ENCODE measurements around the gene PGR.

PGR gene

DNA sequence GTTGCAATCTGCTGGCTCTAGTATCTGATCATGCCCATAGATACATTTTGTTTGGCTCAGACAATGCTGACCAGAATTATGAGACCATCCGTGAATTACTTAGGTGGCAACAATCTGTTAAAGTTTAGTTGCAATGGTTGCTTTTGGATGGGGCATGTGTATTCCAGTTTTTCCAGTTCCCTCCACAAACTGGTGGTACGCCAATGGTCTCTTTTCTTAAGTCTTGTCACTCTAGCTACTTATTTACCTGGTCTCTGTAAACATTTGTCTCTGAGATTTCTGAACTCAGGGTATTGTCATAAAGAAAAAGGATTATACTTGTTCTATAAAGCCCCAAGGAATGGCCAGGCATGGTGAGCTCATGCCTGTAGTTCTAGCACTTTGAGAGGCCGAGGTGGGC, 65.9 kb downstream of the PGR start:
- no peaks in the 10 kb centered on the region for H3K27me3 ChIP-seq (replicated peaks; ENCODE audit: control insufficient read depth, insufficient read depth, low read length)
- H3K9me3 ChIP-seq (ENCODE audit: control insufficient read depth, low read length) = no peaks in the 10 kb centered on the region
- no peaks in the 10 kb centered on the region for H3K36me3 ChIP-seq (ENCODE audit: control insufficient read depth, insufficient read depth, low read length, severe bottlenecking)
- no peak for DNase-seq (ENCODE audit: low read depth)
- H3K9ac ChIP-seq (ENCODE audit: low read length) = no peak overlapping the region
- H3K4me1 ChIP-seq (ENCODE audit: control insufficient read depth, insufficient read depth, low read length) = no peaks in the 10 kb centered on the region
- H3K4me3 ChIP-seq (ENCODE audit: low read length) = no peak overlapping the region

DNA sequence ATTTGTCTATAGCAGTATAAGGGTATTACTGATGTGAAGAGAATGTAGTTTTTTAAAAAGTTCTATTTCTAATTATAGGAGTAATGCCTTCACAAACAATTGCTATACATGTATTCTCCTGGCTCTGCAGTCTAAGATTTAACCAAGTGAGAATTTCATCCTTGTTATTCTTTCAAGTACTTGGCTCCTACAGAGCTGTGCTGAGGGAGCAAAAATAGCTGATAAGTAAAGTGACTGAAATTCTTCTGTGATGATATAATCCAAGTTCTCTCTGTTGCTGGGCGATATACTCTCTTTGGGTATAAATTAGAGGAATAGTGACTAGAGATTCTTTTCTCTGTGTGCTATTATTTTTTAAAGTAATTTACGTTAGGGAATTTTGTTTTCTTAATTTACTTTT, 68.0 kb downstream of the PGR start:
- DNase-seq (ENCODE audit: low read depth) = peak; percentile 2
- H3K9me3 ChIP-seq (ENCODE audit: control insufficient read depth, low read length) = no peaks in the 10 kb centered on the region
- H3K9ac ChIP-seq (ENCODE audit: low read length) = no peak overlapping the region
- H3K36me3 ChIP-seq (ENCODE audit: control insufficient read depth, insufficient read depth, low read length, severe bottlenecking) = no peaks in the 10 kb centered on the region
- no peaks in the 10 kb centered on the region for H3K4me1 ChIP-seq (ENCODE audit: control insufficient read depth, insufficient read depth, low read length)
- no peak overlapping the region for H3K4me3 ChIP-seq (ENCODE audit: low read length)
- no peaks in the 10 kb centered on the region for H3K27me3 ChIP-seq (replicated peaks; ENCODE audit: control insufficient read depth, insufficient read depth, low read length)

DNA sequence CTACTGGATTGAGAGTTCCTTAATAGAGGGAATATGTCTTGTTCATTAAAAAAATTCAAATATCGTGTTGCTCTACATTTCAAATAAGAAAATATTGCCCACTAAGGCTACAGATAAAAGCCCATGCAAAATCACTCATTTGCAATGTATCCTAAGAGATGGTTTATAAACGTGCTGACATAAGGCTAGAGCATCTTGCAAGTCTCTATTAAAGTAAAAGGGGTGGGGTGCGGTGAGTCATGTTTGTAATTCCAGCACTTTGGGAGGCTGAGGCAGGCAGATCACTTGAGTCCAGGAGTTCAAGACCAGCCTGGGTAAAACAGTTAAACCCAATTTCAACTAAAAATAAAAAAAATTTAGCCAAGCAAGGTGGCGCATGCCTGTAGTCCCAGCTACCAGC, 70.3 kb downstream of the PGR start:
- no peaks in the 10 kb centered on the region for H3K9me3 ChIP-seq (ENCODE audit: control insufficient read depth, low read length)
- H3K36me3 ChIP-seq (ENCODE audit: control insufficient read depth, insufficient read depth, low read length, severe bottlenecking) = no peaks in the 10 kb centered on the region
- DNase-seq (ENCODE audit: low read depth) = no peak
- no peak overlapping the region for H3K4me3 ChIP-seq (ENCODE audit: low read length)
- H3K27me3 ChIP-seq (replicated peaks; ENCODE audit: control insufficient read depth, insufficient read depth, low read length) = no peaks in the 10 kb centered on the region
- no peak overlapping the region for H3K9ac ChIP-seq (ENCODE audit: low read length)
- H3K4me1 ChIP-seq (ENCODE audit: control insufficient read depth, insufficient read depth, low read length) = no peaks in the 10 kb centered on the region

DNA sequence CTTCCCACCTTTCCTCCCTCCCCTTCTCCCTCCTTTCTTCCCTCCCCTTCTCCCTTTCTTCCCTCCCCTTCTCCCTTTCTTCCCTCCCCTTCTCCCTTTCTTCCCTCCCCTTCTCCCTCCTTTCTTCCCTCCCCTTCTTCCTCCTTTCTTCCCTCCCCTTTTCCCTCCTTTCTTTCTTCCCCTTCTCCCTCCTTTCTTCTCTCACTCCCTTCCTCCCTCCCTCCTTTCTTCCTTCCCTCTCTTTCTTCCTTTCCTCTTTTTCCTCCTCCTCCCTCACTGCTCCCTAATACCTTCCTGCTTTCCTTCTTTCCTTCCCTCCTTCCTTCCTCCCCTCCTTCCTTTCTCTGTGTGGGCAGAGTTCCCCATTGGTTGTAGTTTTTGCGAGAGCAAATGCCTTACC, 76.1 kb downstream of the PGR start:
- H3K9me3 ChIP-seq (ENCODE audit: control insufficient read depth, low read length) = no peaks in the 10 kb centered on the region
- no peaks in the 10 kb centered on the region for H3K4me1 ChIP-seq (ENCODE audit: control insufficient read depth, insufficient read depth, low read length)
- H3K27me3 ChIP-seq (replicated peaks; ENCODE audit: control insufficient read depth, insufficient read depth, low read length) = no peaks in the 10 kb centered on the region
- H3K4me3 ChIP-seq (ENCODE audit: low read length) = no peak overlapping the region
- DNase-seq (ENCODE audit: low read depth) = no peak
- H3K36me3 ChIP-seq (ENCODE audit: control insufficient read depth, insufficient read depth, low read length, severe bottlenecking) = no peaks in the 10 kb centered on the region
- no peak overlapping the region for H3K9ac ChIP-seq (ENCODE audit: low read length)

DNA sequence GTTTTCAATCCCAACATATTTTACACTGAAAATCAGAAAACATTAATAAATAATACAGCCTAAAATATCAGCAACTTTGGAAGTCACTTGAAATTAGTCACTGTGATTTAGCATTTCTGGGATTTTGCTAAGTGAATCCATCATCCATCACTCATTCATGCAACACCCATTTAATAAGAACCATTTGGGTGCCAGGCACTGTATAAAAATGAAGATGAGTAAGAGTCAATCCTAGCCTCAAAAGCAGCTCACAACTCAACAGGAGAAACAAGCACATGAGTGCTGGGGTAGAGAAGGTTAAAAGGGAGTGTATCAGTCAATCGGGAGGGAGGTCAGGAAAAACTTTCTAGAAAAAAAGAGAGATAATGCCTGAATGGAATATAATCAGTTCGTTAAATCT, 77.9 kb downstream of the PGR start:
- no peak overlapping the region for H3K4me3 ChIP-seq (ENCODE audit: low read length)
- no peak for DNase-seq (ENCODE audit: low read depth)
- H3K4me1 ChIP-seq (ENCODE audit: control insufficient read depth, insufficient read depth, low read length) = no peaks in the 10 kb centered on the region
- H3K36me3 ChIP-seq (ENCODE audit: control insufficient read depth, insufficient read depth, low read length, severe bottlenecking) = no peaks in the 10 kb centered on the region
- H3K9ac ChIP-seq (ENCODE audit: low read length) = no peak overlapping the region
- no peaks in the 10 kb centered on the region for H3K27me3 ChIP-seq (replicated peaks; ENCODE audit: control insufficient read depth, insufficient read depth, low read length)
- H3K9me3 ChIP-seq (ENCODE audit: control insufficient read depth, low read length) = no peaks in the 10 kb centered on the region

DNA sequence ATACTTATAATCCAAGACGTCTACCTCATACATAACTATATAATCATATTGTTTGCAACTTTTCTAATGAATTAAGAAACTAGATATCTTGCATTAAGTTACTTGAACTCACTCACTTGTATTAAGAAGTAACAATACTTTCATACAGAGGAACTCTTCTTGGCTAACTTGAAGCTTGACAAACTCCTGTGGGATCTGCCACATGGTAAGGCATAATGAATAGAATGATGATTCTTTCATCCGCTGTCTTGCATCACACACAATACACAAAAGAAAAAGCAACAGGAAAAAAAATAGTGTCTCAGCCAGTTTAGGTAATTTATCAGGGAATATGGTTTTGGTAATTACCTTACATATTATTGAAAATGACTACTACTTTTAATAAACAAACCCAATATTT, 79.8 kb downstream of the PGR start:
- Histone ChIP-seq H3K4me3 (ENCODE audit: low read length) (no peak overlapping the region), H3K9me3 (ENCODE audit: control insufficient read depth, low read length) (no peaks in the 10 kb centered on the region), H3K36me3 (ENCODE audit: control insufficient read depth, insufficient read depth, low read length, severe bottlenecking) (no peaks in the 10 kb centered on the region), H3K4me1 (ENCODE audit: control insufficient read depth, insufficient read depth, low read length) (no peaks in the 10 kb centered on the region), H3K27me3 (replicated peaks; ENCODE audit: control insufficient read depth, insufficient read depth, low read length) (no peaks in the 10 kb centered on the region), H3K9ac (ENCODE audit: low read length) (no peak overlapping the region)
- DNase-seq (ENCODE audit: low read depth) = no peak

DNA sequence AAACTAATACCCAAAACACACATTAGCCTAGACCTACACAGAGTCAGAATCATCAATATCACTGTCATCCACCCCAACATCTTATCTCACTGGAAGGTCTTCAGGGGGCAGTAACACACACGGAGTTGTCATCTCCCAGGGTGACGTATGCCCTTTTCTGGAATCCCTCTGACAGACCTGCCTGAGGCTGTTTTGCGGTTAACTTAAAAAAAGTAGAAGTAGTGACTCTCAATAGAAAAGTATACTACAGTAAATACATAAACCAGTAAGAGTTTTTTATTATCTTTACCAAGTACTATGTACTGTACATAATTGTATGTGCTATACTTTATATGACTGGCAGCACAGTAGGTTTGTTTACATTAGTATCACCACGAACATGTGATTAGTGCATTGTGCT, 80.5 kb downstream of the PGR start:
- Histone ChIP-seq H3K27me3 (replicated peaks; ENCODE audit: control insufficient read depth, insufficient read depth, low read length) (no peaks in the 10 kb centered on the region), H3K4me1 (ENCODE audit: control insufficient read depth, insufficient read depth, low read length) (no peaks in the 10 kb centered on the region), H3K4me3 (ENCODE audit: low read length) (no peak overlapping the region), H3K9ac (ENCODE audit: low read length) (no peak overlapping the region), H3K36me3 (ENCODE audit: control insufficient read depth, insufficient read depth, low read length, severe bottlenecking) (no peaks in the 10 kb centered on the region), H3K9me3 (ENCODE audit: control insufficient read depth, low read length) (no peaks in the 10 kb centered on the region)
- peak; percentile 38 for DNase-seq (ENCODE audit: low read depth)

DNA sequence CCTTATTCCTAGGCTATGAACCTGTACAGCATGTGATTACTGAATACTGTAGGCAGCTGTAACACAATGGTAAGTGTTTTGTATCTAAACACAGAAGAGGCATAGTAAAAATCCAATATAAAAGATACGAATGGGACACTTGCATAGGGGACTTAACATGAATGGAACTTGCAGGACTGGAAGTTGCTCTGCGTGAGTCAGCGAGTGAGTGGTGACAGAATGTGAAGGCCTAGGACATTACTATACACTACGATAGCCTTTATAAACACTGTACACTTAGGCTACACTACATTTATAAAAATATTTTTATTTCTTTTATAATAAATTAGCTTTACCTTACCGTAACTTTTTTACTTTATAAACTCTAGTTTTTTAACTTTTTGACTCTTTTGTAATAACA, 81.1 kb downstream of the PGR start:
- DNase-seq (ENCODE audit: low read depth) = no peak
- Histone ChIP-seq H3K4me3 (ENCODE audit: low read length) (no peak overlapping the region), H3K4me1 (ENCODE audit: control insufficient read depth, insufficient read depth, low read length) (no peaks in the 10 kb centered on the region), H3K9me3 (ENCODE audit: control insufficient read depth, low read length) (no peaks in the 10 kb centered on the region), H3K36me3 (ENCODE audit: control insufficient read depth, insufficient read depth, low read length, severe bottlenecking) (no peaks in the 10 kb centered on the region), H3K9ac (ENCODE audit: low read length) (no peak overlapping the region), H3K27me3 (replicated peaks; ENCODE audit: control insufficient read depth, insufficient read depth, low read length) (no peaks in the 10 kb centered on the region)

DNA sequence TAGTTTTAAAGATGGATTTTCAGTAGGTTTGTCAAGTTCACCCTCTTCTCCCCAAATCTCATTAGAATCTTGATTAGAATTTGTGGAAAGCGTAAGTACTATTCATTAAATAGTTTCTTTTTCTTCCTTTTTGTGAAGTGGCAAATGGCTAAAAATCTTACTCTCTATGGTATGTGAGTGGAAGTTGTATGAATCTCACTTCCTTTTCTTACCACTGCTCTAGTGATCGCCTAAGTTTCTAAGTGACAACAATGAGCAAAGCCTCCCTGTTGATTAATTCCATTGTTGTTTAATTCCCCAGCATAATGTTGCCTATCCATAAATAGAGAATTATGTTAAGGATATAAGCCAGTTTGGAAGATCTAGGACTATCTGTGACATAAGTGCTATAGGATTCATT, 82.7 kb downstream of the PGR start:
- Histone ChIP-seq H3K9me3 (ENCODE audit: control insufficient read depth, low read length) (no peaks in the 10 kb centered on the region), H3K4me1 (ENCODE audit: control insufficient read depth, insufficient read depth, low read length) (no peaks in the 10 kb centered on the region), H3K36me3 (ENCODE audit: control insufficient read depth, insufficient read depth, low read length, severe bottlenecking) (no peaks in the 10 kb centered on the region), H3K9ac (ENCODE audit: low read length) (no peak overlapping the region), H3K27me3 (replicated peaks; ENCODE audit: control insufficient read depth, insufficient read depth, low read length) (no peaks in the 10 kb centered on the region), H3K4me3 (ENCODE audit: low read length) (no peak overlapping the region)
- no peak for DNase-seq (ENCODE audit: low read depth)

DNA sequence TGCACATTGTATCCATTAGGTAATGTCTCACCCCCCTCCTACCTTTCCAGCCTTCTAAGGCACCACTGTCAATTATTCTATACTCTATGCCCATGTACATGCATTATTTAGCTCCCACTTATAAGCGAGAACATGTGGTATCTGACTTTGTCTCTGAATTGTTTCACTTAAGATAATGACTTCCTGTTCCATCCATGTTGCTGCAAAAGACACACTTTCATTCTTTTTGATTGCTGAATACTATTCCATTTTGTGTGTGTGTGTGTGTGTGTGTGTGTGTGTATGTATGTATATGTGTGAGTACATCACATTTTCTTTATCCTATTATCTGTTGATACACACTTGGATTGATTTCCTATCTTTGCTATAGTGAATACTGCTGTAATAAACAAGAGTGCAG, 84.2 kb downstream of the PGR start:
- H3K4me3 ChIP-seq (ENCODE audit: low read length) = no peak overlapping the region
- no peaks in the 10 kb centered on the region for H3K9me3 ChIP-seq (ENCODE audit: control insufficient read depth, low read length)
- DNase-seq (ENCODE audit: low read depth) = no peak
- no peaks in the 10 kb centered on the region for H3K27me3 ChIP-seq (replicated peaks; ENCODE audit: control insufficient read depth, insufficient read depth, low read length)
- H3K36me3 ChIP-seq (ENCODE audit: control insufficient read depth, insufficient read depth, low read length, severe bottlenecking) = no peaks in the 10 kb centered on the region
- H3K9ac ChIP-seq (ENCODE audit: low read length) = no peak overlapping the region
- no peaks in the 10 kb centered on the region for H3K4me1 ChIP-seq (ENCODE audit: control insufficient read depth, insufficient read depth, low read length)

DNA sequence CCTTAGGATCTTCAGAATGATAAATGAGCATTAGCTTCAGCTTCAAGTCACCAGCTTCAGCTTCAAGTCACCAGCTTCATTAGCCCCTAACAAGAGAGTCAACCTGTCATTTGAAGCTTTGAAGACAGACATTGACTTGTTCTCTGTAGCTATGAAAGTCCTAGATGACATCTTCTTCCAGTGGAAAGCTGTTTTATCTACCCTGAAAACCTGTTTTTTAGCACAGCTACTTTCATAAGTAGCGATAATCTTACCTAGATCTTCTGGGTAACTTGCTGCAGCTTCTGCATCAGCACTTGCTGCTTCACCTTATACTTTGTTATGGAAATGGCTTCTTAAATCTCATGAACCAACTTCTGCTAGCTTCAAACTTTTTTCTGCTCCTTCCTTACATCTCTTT, 85.7 kb downstream of the PGR start:
- Histone ChIP-seq H3K36me3 (ENCODE audit: control insufficient read depth, insufficient read depth, low read length, severe bottlenecking) (no peaks in the 10 kb centered on the region), H3K4me3 (ENCODE audit: low read length) (no peak overlapping the region), H3K4me1 (ENCODE audit: control insufficient read depth, insufficient read depth, low read length) (no peaks in the 10 kb centered on the region), H3K9ac (ENCODE audit: low read length) (no peak overlapping the region), H3K27me3 (replicated peaks; ENCODE audit: control insufficient read depth, insufficient read depth, low read length) (no peaks in the 10 kb centered on the region), H3K9me3 (ENCODE audit: control insufficient read depth, low read length) (no peaks in the 10 kb centered on the region)
- DNase-seq (ENCODE audit: low read depth) = no peak

DNA sequence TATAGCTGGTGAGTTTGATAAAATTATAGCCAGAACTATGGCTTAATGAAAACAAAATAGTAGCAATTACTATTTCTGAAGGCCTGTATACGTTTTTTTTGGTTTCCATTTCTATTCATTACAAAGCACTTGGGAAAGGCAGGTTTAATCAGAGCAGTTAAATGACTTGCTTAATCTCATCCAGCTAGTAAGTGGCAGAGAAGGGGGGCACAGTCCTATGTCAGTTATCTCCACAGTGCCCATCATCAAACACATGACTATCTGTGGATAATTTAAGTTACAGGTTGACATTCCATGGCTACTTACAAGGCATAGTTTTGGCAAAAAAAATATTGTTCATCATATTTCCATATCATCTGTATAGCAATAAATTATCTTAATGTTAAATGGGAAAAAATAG, 93.7 kb downstream of the PGR start:
- Histone ChIP-seq H3K27me3 (replicated peaks; ENCODE audit: control insufficient read depth, insufficient read depth, low read length) (no peaks in the 10 kb centered on the region), H3K36me3 (ENCODE audit: control insufficient read depth, insufficient read depth, low read length, severe bottlenecking) (no peaks in the 10 kb centered on the region), H3K4me3 (ENCODE audit: low read length) (no peak overlapping the region), H3K9me3 (ENCODE audit: control insufficient read depth, low read length) (no peaks in the 10 kb centered on the region), H3K9ac (ENCODE audit: low read length) (no peak overlapping the region), H3K4me1 (ENCODE audit: control insufficient read depth, insufficient read depth, low read length) (peaks cover 27% of the 10 kb centered on the region)
- no peak for DNase-seq (ENCODE audit: low read depth)

All from adipocyte (in vitro differentiated cells).